GM12878 (cell line): ENCODE data around the gene FAM98C. TPM values are rescaled to one million over a fixed set of nuclear protein-coding genes. Genes with fewer than 3 reads are reported as not detected.

ENCODE experiments used
- ATAC-seq: fragments of 200-7000 bp; cut with Tn5 transposase; 3 replicates; pipeline ENCODE4 v1.9.1; 2020; ENCODE audit warnings: mild to moderate bottlenecking, moderate library complexity
- BruUV-seq: library from RNA; stranded (reverse); fragments of 400-500 nt; replicated peaks from 2 replicates; lab custom pipeline; 2021; lab: Mats Ljungman, UMichigan
- CTCF ChIA-PET: fragments of 300-600 bp; sonication (Branson Sonifier 250); formaldehyde crosslinking; extraction: SDS; loops from one replicate; lab custom pipeline; 2021; ENCODE audit warnings: inconsistent platforms; lab: Yijun Ruan, JAX
- POLR2A ChIA-PET: fragments of 350-600 bp; formaldehyde crosslinking; extraction: SDS; loops from one replicate; lab custom pipeline; 2021; ENCODE audit warnings: inconsistent platforms; lab: Charles Lee
- RAD21 ChIA-PET: fragments of 300-600 bp; sonication (Branson Sonifier 250); formaldehyde crosslinking; loops from one replicate; lab custom pipeline; 2023; ENCODE audit warnings: antibody characterized with exemption; ENCODE audit not compliant: unreplicated experiment; lab: Charles Lee
- SMC1A ChIA-PET: fragments of 300-600 bp; sonication (Branson Sonifier 250); formaldehyde crosslinking; loops from one replicate; lab custom pipeline; 2023; ENCODE audit not compliant: unreplicated experiment, uncharacterized antibody; lab: Charles Lee
- DNase-seq: peaks from one replicate; pipeline ENCODE4 v3.0.0-alpha.2; 2011; ENCODE audit warnings: low read depth, low spot score
- FAIRE-seq: peaks from 3 replicates; lab custom pipeline; 2011; peaks lifted over from hg19 to GRCh38; lab: Jason Lieb, UNC
- H2AFZ ChIP-seq: 2 replicates; pipeline ENCODE4 v1.6.0; 2011; ENCODE audit warnings: low read depth, low read length, control low read depth; ENCODE audit not compliant: control insufficient read depth
- H3K27ac ChIP-seq: 2 replicates; pipeline ENCODE4 v1.5.1; 2011; ENCODE audit warnings: control low read depth; ENCODE audit not compliant: control insufficient read depth, insufficient read depth
- H3K27me3 ChIP-seq, 2 experiments: replicated peaks in 1 of 2; 2 replicates each; pipeline versions ENCODE4 v1.6.0 to v1.6.1; 2011; ENCODE audit warnings: low read length in 1 of 2; ENCODE audit not compliant: control insufficient read depth in 2 of 2, insufficient read depth in 2 of 2
- H3K36me3 ChIP-seq, 2 experiments: 2 replicates each; pipeline ENCODE4 v1.5.1; 2011; ENCODE audit warnings: low read length in 1 of 2; ENCODE audit not compliant: control insufficient read depth in 2 of 2, insufficient read depth in 2 of 2
- H3K4me1 ChIP-seq: 2 replicates; pipeline ENCODE4 v1.6.1; 2011; ENCODE audit warnings: mild to moderate bottlenecking, low read length, moderate library complexity, mixed read lengths; ENCODE audit not compliant: control insufficient read depth, insufficient read depth
- H3K4me2 ChIP-seq: 2 replicates; pipeline ENCODE4 v1.6.0; 2011; ENCODE audit warnings: control low read depth; ENCODE audit not compliant: control insufficient read depth, insufficient read depth
- H3K4me3 ChIP-seq: fragments of 200-600 bp; sonication (generic); 2 replicates; pipeline ENCODE4 v1.5.1; 2016
- H3K79me2 ChIP-seq: 2 replicates; pipeline ENCODE4 v1.6.0; 2011; ENCODE audit warnings: low read length; ENCODE audit not compliant: control insufficient read depth, insufficient read depth
- H3K9ac ChIP-seq: 2 replicates; pipeline ENCODE4 v1.8.0; 2011; ENCODE audit warnings: low read length, control low read depth, mixed read lengths; ENCODE audit not compliant: control insufficient read depth, insufficient read depth
- H3K9me3 ChIP-seq: replicated peaks from 3 replicates; pipeline ENCODE4 v1.5.1; 2011; ENCODE audit warnings: mild to moderate bottlenecking, low read length; ENCODE audit not compliant: control insufficient read depth, insufficient read depth
- H4K20me1 ChIP-seq: 2 replicates; pipeline ENCODE4 v1.6.0; 2011; ENCODE audit not compliant: control insufficient read depth, insufficient read depth
- DPF2 ChIP-seq: fragments of 450-650 bp; IDR thresholded peaks from 2 replicates; pipeline ENCODE4 v1.6.1; 2017; ENCODE audit warnings: mild to moderate bottlenecking
- EP300 ChIP-seq, 2 experiments: fragments of 150-350 bp in 1 of 2; IDR thresholded peaks; 2 replicates each; pipeline ENCODE4 v1.6.1; 2011 to 2012; ENCODE audit warnings: low read depth in 2 of 2, low read length in 2 of 2, borderline replicate concordance in 1 of 2, improper control_type of control experiment in 1 of 2, inconsistent platforms in 1 of 2; ENCODE audit not compliant: control insufficient read depth in 1 of 2
- HDAC2 ChIP-seq: fragments of 200-600 bp; sonication (generic); IDR thresholded peaks from 2 replicates; pipeline ENCODE4 v1.6.1; 2017
- JUND ChIP-seq: IDR thresholded peaks from 2 replicates; pipeline ENCODE4 v1.6.1; 2012; ENCODE audit warnings: low read depth, mild to moderate bottlenecking, low read length, improper control_type of control experiment, moderate library complexity
- WGBS: methylation state at CpG from one replicate; pipeline ENCODE4 v1.1.6; 2016; ENCODE audit warnings: low lambda C conversion rate; ENCODE audit not compliant: insufficient replicate concordance, insufficient coverage; ENCODE audit errors: missing lambda C conversion rate; 5-methylcytosine and 5-hydroxymethylcytosine counted together
- in situ Hi-C: fragments of 300-500 bp; cut with MboI; formaldehyde crosslinking; loops from 9 replicates; pipeline ENCODE4 v1.14.3; 2018; ENCODE audit warnings: mixed read lengths
- intact Hi-C: fragments of 100-400 bp; cut with micrococcal nuclease; formaldehyde crosslinking; loops from one replicate; pipeline ENCODE4 v1.14.2; 2022; ENCODE audit not compliant: unreplicated experiment
- polyA plus RNA-seq, 11 experiments: library from polyadenylated mRNA; depleted of rRNA in 4 of 11; unstranded in 6 of 11; stranded (reverse) in 5 of 11; fragments of >200 nt; fragmentation: Nextera tagmentation in 4 of 11; fragmentation: Illumina TruSeq in 1 of 11; extraction: Ambion mirVana in 4 of 11; extraction: Trizol in 1 of 11; gene quantifications; 1 replicate in 1 of 11; 2 replicates in 10 of 11; pipeline versions ENCODE4 v1.2.1 to v1.2.3, GENCODE V29; 2011 to 2016; ENCODE audit warnings: inconsistent platforms in 2 of 11, missing spikeins in 2 of 11, low read depth in 1 of 11
- total RNA-seq, 4 experiments: library from RNA; depleted of rRNA in 3 of 4; stranded (reverse); fragments of >200 nt in 3 of 4; fragmentation: Illumina TruSeq in 1 of 4; extraction: Trizol in 1 of 4; gene quantifications; 2 replicates each; pipeline versions ENCODE4 v1.2.1 to v1.2.3, GENCODE V29; 2013 to 2021

FAM98C gene
- total and polyA plus RNA-seq, 10 of the 15 experiments (the other 5 are each of a cell fraction or from before 2014, with no cell fraction given), result 1.4 to 17.2 (median 9.5) TPM

DNA sequence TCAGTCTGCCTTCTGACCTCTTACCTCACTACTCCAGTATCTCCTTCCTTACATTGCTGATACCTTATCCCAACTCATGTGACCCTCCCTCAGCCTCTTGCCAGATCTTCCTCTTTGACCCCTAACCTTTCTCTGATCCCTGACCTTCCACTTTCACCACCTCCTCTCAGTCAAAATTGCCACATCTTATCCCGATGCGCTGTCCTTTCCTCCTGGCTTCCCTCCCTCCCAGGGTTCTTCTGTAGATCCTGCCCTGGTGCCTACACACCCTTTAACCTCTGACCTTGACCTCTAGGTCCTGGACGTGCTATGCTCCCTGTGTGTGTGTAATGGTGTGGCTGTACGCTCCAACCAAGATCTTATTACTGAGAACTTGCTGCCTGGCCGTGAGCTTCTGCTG is 54.3 kb downstream of the FAM98C start:
- DNase-seq (no peak), FAIRE-seq (no peak)
- no TSS peak for BruUV-seq
- no peak overlapping the region for H3K27ac ChIP-seq
- H3K36me3 ChIP-seq, result no peaks in the 10 kb centered on the region
- no peaks in the 10 kb centered on the region for H3K27me3 ChIP-seq
- no peak for TF ChIP-seq DPF2
- no peak for TF ChIP-seq HDAC2
- no peak for TF ChIP-seq EP300 (IDR thresholded peaks at IDR 0.05; ENCODE audit: borderline replicate concordance in 1 of 2, control insufficient read depth in 1 of 2, low read depth in 2 of 2, low read length in 2 of 2)
- TF ChIP-seq, all 136 proteins: peak for 0
- no peaks in the 10 kb centered on the region for H3K79me2 ChIP-seq
- H3K4me1 ChIP-seq, result no peaks in the 10 kb centered on the region
- H3K4me3 ChIP-seq, result no peak overlapping the region
- POLR2A ChIA-PET, result no interaction called here
- CTCF ChIA-PET, result no interaction called here
- WGBS, result 36% methylated on average over 5 of the region's 5 CpGs
- no peaks in the 10 kb centered on the region for H3K9me3 ChIP-seq
- H3K4me2 ChIP-seq, result no peak overlapping the region
- intact Hi-C loops (no loop called here), in situ Hi-C loops (no loop called here)
- RAD21 ChIA-PET, result no interaction called here
- no peak for ATAC-seq
- H2AFZ ChIP-seq, result no peak overlapping the region
- no peaks in the 10 kb centered on the region for H4K20me1 ChIP-seq
- SMC1A ChIA-PET, result no interaction called here
- no peak overlapping the region for H3K9ac ChIP-seq

DNA sequence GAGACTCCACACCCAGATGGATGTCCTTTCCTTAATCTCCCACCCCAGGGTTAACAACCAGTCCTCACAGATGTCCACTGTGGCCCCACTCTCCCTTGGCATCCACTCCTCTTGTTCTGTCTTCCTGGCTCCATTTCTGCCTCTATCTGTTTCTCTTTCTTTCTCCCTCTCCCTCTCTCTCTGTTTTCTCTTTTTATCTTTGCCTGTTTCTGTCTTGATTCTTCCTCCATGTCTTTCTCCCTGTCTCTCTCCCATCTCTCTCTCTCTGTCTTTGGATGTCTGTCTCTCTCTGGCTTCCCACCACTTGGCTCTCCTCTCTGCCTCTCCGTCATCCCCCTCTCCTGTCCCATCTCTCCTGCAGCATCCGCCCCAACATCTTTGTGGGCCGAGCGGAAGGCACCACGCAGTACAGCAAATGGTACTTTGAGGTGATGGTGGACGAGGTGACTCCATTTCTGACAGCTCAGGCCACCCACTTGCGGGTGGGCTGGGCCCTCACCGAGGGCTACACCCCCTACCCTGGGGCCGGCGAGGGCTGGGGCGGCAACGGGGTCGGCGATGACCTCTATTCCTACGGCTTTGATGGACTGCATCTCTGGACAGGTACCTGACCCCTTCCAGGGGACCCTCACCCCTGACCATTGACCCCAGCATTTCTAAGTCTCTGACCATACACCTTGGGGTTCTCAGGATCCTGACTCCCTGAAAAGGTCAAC is 55.0 kb downstream of the FAM98C start:
- SMC1A ChIA-PET, result no interaction called here
- DNase-seq, result no peak
- no peak overlapping the region for H3K9ac ChIP-seq
- no peak for FAIRE-seq
- no peak overlapping the region for H3K4me3 ChIP-seq
- no peaks in the 10 kb centered on the region for H3K9me3 ChIP-seq
- ATAC-seq, result no peak
- no peaks in the 10 kb centered on the region for H3K36me3 ChIP-seq
- no peaks in the 10 kb centered on the region for H3K27me3 ChIP-seq
- BruUV-seq, result no TSS peak
- H3K79me2 ChIP-seq, result no peaks in the 10 kb centered on the region
- POLR2A ChIA-PET, result no interaction called here
- in situ Hi-C loops, result no loop called here
- H4K20me1 ChIP-seq, result no peaks in the 10 kb centered on the region
- no peak overlapping the region for H3K27ac ChIP-seq
- TF ChIP-seq JUND, result no peak
- TF ChIP-seq, all 136 proteins: peak for 0
- 48% methylated on average over 10 of the region's 15 CpGs for WGBS
- intact Hi-C loops, result no loop called here
- H3K4me1 ChIP-seq, result no peaks in the 10 kb centered on the region
- ChIA-PET CTCF (no interaction called here), RAD21 (no interaction called here)
- no peak overlapping the region for H3K4me2 ChIP-seq
- no peak overlapping the region for H2AFZ ChIP-seq

Other genes with a start within 250 kb of the FAM98C start
Only the 7 nearest of the 15 such genes appear.
- 1.1 and 1.2 TPM in 2 replicates for gene KCNK6, start 83.2 kb upstream of the FAM98C start, total RNA-seq (2014; rRNA removed)
- gene KCNK6, start 83.2 kb upstream of the FAM98C start, total RNA-seq (2014; rRNA removed; fragmentation: Illumina TruSeq; extraction: Trizol), result 0.74 and 1.1 TPM in 2 replicates
- 0.98 and 1.1 TPM in 2 replicates for gene KCNK6, start 83.2 kb upstream of the FAM98C start, total RNA-seq (2021)
- 0.04 TPM in 2 replicates for gene KCNK6, start 83.2 kb upstream of the FAM98C start, polyA plus RNA-seq (2011; rRNA removed)
- gene KCNK6, start 83.2 kb upstream of the FAM98C start, polyA plus RNA-seq (2014; fragmentation: Illumina TruSeq; extraction: Trizol), result 0.98 and 1.4 TPM in 2 replicates
- gene KCNK6, start 83.2 kb upstream of the FAM98C start, polyA plus RNA-seq (2014; fragmentation: Nextera tagmentation; extraction: Ambion mirVana), result under 1 TPM; 0.47 to 0.57 TPM
- gene KCNK6, start 83.2 kb upstream of the FAM98C start, polyA plus RNA-seq (2014; rRNA removed), result 1.4 TPM in 2 replicates
- gene KCNK6, start 83.2 kb upstream of the FAM98C start, polyA plus RNA-seq (2016; fragmentation: Nextera tagmentation; extraction: Ambion mirVana), result 1 to 10 TPM in 1 of 2 experiments, under 1 TPM in 1; 0.91 to 1.3 TPM
- 0.56 and 0.65 TPM in 2 replicates for gene CATSPERG, start 67.3 kb upstream of the FAM98C start, total RNA-seq (2014; rRNA removed)
- gene CATSPERG, start 67.3 kb upstream of the FAM98C start, total RNA-seq (2014; rRNA removed; fragmentation: Illumina TruSeq; extraction: Trizol), result 0.76 and 1.2 TPM in 2 replicates
- gene CATSPERG, start 67.3 kb upstream of the FAM98C start, total RNA-seq (2021), result 1.2 and 1.7 TPM in 2 replicates
- 0.61 and 1.1 TPM in 2 replicates for gene CATSPERG, start 67.3 kb upstream of the FAM98C start, polyA plus RNA-seq (2011; rRNA removed)
- 0.15 and 0.98 TPM in 2 replicates for gene CATSPERG, start 67.3 kb upstream of the FAM98C start, polyA plus RNA-seq (2014; fragmentation: Illumina TruSeq; extraction: Trizol)
- gene CATSPERG, start 67.3 kb upstream of the FAM98C start, polyA plus RNA-seq (2014; fragmentation: Nextera tagmentation; extraction: Ambion mirVana), result under 1 TPM; 0.11 to 0.15 TPM
- gene CATSPERG, start 67.3 kb upstream of the FAM98C start, polyA plus RNA-seq (2014; rRNA removed), result 0.70 and 0.75 TPM in 2 replicates
- gene CATSPERG, start 67.3 kb upstream of the FAM98C start, polyA plus RNA-seq (2016; fragmentation: Nextera tagmentation; extraction: Ambion mirVana), result 1 to 10 TPM in 1 of 2 experiments, under 1 TPM in 1; 0.15 to 1.3 TPM
- 294 and 336 TPM in 2 replicates for gene PSMD8, start 28.5 kb upstream of the FAM98C start, total RNA-seq (2014; rRNA removed)
- 164 and 180 TPM in 2 replicates for gene PSMD8, start 28.5 kb upstream of the FAM98C start, total RNA-seq (2014; rRNA removed; fragmentation: Illumina TruSeq; extraction: Trizol)
- 180 and 189 TPM in 2 replicates for gene PSMD8, start 28.5 kb upstream of the FAM98C start, total RNA-seq (2021)
- gene PSMD8, start 28.5 kb upstream of the FAM98C start, polyA plus RNA-seq (2011; rRNA removed), result 235 and 409 TPM in 2 replicates
- 184 and 210 TPM in 2 replicates for gene PSMD8, start 28.5 kb upstream of the FAM98C start, polyA plus RNA-seq (2014; fragmentation: Illumina TruSeq; extraction: Trizol)
- 10 to 100 TPM; 81.2 to 99.0 TPM for gene PSMD8, start 28.5 kb upstream of the FAM98C start, polyA plus RNA-seq (2014; fragmentation: Nextera tagmentation; extraction: Ambion mirVana)
- gene PSMD8, start 28.5 kb upstream of the FAM98C start, polyA plus RNA-seq (2014; rRNA removed), result 329 and 346 TPM in 2 replicates
- 100 to 1,000 TPM; 327 to 341 TPM for gene PSMD8, start 28.5 kb upstream of the FAM98C start, polyA plus RNA-seq (2016; fragmentation: Nextera tagmentation; extraction: Ambion mirVana)
- not detected in 2 replicates for gene GGN, start 15.1 kb upstream of the FAM98C start, total RNA-seq (2014; rRNA removed)
- gene GGN, start 15.1 kb upstream of the FAM98C start, total RNA-seq (2014; rRNA removed; fragmentation: Illumina TruSeq; extraction: Trizol), result not detected in 2 replicates
- not detected in 2 replicates for gene GGN, start 15.1 kb upstream of the FAM98C start, total RNA-seq (2021)
- gene GGN, start 15.1 kb upstream of the FAM98C start, polyA plus RNA-seq (2011; rRNA removed), result not detected in 2 replicates
- gene GGN, start 15.1 kb upstream of the FAM98C start, polyA plus RNA-seq (2014; fragmentation: Illumina TruSeq; extraction: Trizol), result not detected in 2 replicates
- not detected for gene GGN, start 15.1 kb upstream of the FAM98C start, polyA plus RNA-seq (2014; fragmentation: Nextera tagmentation; extraction: Ambion mirVana)
- not detected in 2 replicates for gene GGN, start 15.1 kb upstream of the FAM98C start, polyA plus RNA-seq (2014; rRNA removed)
- gene GGN, start 15.1 kb upstream of the FAM98C start, polyA plus RNA-seq (2016; fragmentation: Nextera tagmentation; extraction: Ambion mirVana), result not detected
- gene SPRED3, start 14.4 kb upstream of the FAM98C start, total RNA-seq (2014; rRNA removed), result 0.05 TPM in 1 of 2 replicates, not detected in the other
- gene SPRED3, start 14.4 kb upstream of the FAM98C start, total RNA-seq (2014; rRNA removed; fragmentation: Illumina TruSeq; extraction: Trizol), result 0.23 and 0.27 TPM in 2 replicates
- 1.2 and 1.5 TPM in 2 replicates for gene SPRED3, start 14.4 kb upstream of the FAM98C start, total RNA-seq (2021)
- 0.61 and 0.79 TPM in 2 replicates for gene SPRED3, start 14.4 kb upstream of the FAM98C start, polyA plus RNA-seq (2011; rRNA removed)
- gene SPRED3, start 14.4 kb upstream of the FAM98C start, polyA plus RNA-seq (2014; fragmentation: Illumina TruSeq; extraction: Trizol), result 0.11 and 0.24 TPM in 2 replicates
- gene SPRED3, start 14.4 kb upstream of the FAM98C start, polyA plus RNA-seq (2014; fragmentation: Nextera tagmentation; extraction: Ambion mirVana), result under 1 TPM; 0.09 to 0.32 TPM
- gene SPRED3, start 14.4 kb upstream of the FAM98C start, polyA plus RNA-seq (2014; rRNA removed), result 0.31 and 0.88 TPM in 2 replicates
- gene SPRED3, start 14.4 kb upstream of the FAM98C start, polyA plus RNA-seq (2016; fragmentation: Nextera tagmentation; extraction: Ambion mirVana), result under 1 TPM in 1 of 2 experiments, not detected in 1; 0.47 TPM
- 4.8 and 5.7 TPM in 2 replicates for gene RASGRP4, start 23.1 kb downstream of the FAM98C start, total RNA-seq (2014; rRNA removed)
- gene RASGRP4, start 23.1 kb downstream of the FAM98C start, total RNA-seq (2014; rRNA removed; fragmentation: Illumina TruSeq; extraction: Trizol), result 2.0 and 2.8 TPM in 2 replicates
- gene RASGRP4, start 23.1 kb downstream of the FAM98C start, total RNA-seq (2021), result 5.9 TPM in 2 replicates
- gene RASGRP4, start 23.1 kb downstream of the FAM98C start, polyA plus RNA-seq (2011; rRNA removed), result 0.04 and 0.24 TPM in 2 replicates
- gene RASGRP4, start 23.1 kb downstream of the FAM98C start, polyA plus RNA-seq (2014; fragmentation: Illumina TruSeq; extraction: Trizol), result 4.2 and 5.5 TPM in 2 replicates
- under 1 TPM; 0.26 to 0.55 TPM for gene RASGRP4, start 23.1 kb downstream of the FAM98C start, polyA plus RNA-seq (2014; fragmentation: Nextera tagmentation; extraction: Ambion mirVana)
- 6.6 and 7.4 TPM in 2 replicates for gene RASGRP4, start 23.1 kb downstream of the FAM98C start, polyA plus RNA-seq (2014; rRNA removed)
- gene RASGRP4, start 23.1 kb downstream of the FAM98C start, polyA plus RNA-seq (2016; fragmentation: Nextera tagmentation; extraction: Ambion mirVana), result 1 to 10 TPM; 2.4 to 3.8 TPM
- 0.11 TPM in 2 replicates for gene RYR1, start 30.6 kb downstream of the FAM98C start, total RNA-seq (2014; rRNA removed)
- 0.04 and 0.28 TPM in 2 replicates for gene RYR1, start 30.6 kb downstream of the FAM98C start, total RNA-seq (2014; rRNA removed; fragmentation: Illumina TruSeq; extraction: Trizol)
- 0.28 and 0.88 TPM in 2 replicates for gene RYR1, start 30.6 kb downstream of the FAM98C start, total RNA-seq (2021)
- 0.03 and 0.07 TPM in 2 replicates for gene RYR1, start 30.6 kb downstream of the FAM98C start, polyA plus RNA-seq (2011; rRNA removed)
- gene RYR1, start 30.6 kb downstream of the FAM98C start, polyA plus RNA-seq (2014; fragmentation: Illumina TruSeq; extraction: Trizol), result 0.05 and 0.32 TPM in 2 replicates
- under 1 TPM; under 0.01 to 0.02 TPM for gene RYR1, start 30.6 kb downstream of the FAM98C start, polyA plus RNA-seq (2014; fragmentation: Nextera tagmentation; extraction: Ambion mirVana)
- gene RYR1, start 30.6 kb downstream of the FAM98C start, polyA plus RNA-seq (2014; rRNA removed), result 0.10 and 0.22 TPM in 2 replicates
- under 1 TPM in 1 of 2 experiments, not detected in 1; 0.04 TPM for gene RYR1, start 30.6 kb downstream of the FAM98C start, polyA plus RNA-seq (2016; fragmentation: Nextera tagmentation; extraction: Ambion mirVana)